GM23338 (cell line): ENCODE results near the gene CEP57. TPM values are rescaled to one million over a fixed set of nuclear protein-coding genes. Genes with fewer than 3 reads are reported as not detected.

Experiments used
- ATAC-seq: fragments of 200-7000 bp; cut with Tn5 transposase; 3 replicates; pipeline ENCODE4 v1.9.1; 2020
- DNase-seq: peaks from one replicate; pipeline ENCODE4 v3.0.0-alpha.2; 2015; ENCODE audit warnings: low spot score
- H2AFZ ChIP-seq: fragments of 200-600 bp; sonication (generic); 2 replicates; pipeline ENCODE4 v1.8.0; 2016; ENCODE audit warnings: antibody characterized with exemption, mild to moderate bottlenecking, moderate library complexity
- H3F3A ChIP-seq: fragments of 200-600 bp; sonication (generic); replicated peaks from 2 replicates; pipeline ENCODE4 v1.8.0; 2017; ENCODE audit warnings: antibody characterized with exemption, mixed run types, low read depth
- H3K27ac ChIP-seq: fragments of 200-600 bp; sonication (generic); 2 replicates; pipeline ENCODE4 v1.6.1; 2016; ENCODE audit warnings: low read depth
- H3K27me3 ChIP-seq: fragments of 200-600 bp; sonication (generic); 2 replicates; pipeline ENCODE4 v1.8.0; 2016; ENCODE audit warnings: mild to moderate bottlenecking, mixed run types, moderate library complexity; ENCODE audit not compliant: insufficient read depth
- H3K36me3 ChIP-seq: fragments of 200-600 bp; sonication (generic); 2 replicates; pipeline ENCODE4 v1.8.0; 2016; ENCODE audit warnings: mild to moderate bottlenecking; ENCODE audit not compliant: insufficient read depth
- H3K4me1 ChIP-seq: fragments of 200-600 bp; sonication (generic); 2 replicates; pipeline ENCODE4 v1.8.0; 2016; ENCODE audit warnings: mild to moderate bottlenecking, moderate library complexity; ENCODE audit not compliant: insufficient read depth
- H3K4me2 ChIP-seq: fragments of 200-600 bp; sonication (generic); 2 replicates; pipeline ENCODE4 v1.7.1; 2017; ENCODE audit warnings: mixed run types
- H3K4me3 ChIP-seq: fragments of 200-600 bp; sonication (generic); 2 replicates; pipeline ENCODE4 v1.6.1; 2016; ENCODE audit warnings: mixed run types
- H3K79me2 ChIP-seq: fragments of 200-600 bp; sonication (generic); replicated peaks from 2 replicates; pipeline ENCODE4 v1.8.0; 2017; ENCODE audit warnings: mild to moderate bottlenecking; ENCODE audit not compliant: insufficient read depth
- H3K9me2 ChIP-seq: fragments of 200-600 bp; sonication (generic); 2 replicates; pipeline ENCODE4 v1.8.0; 2017; ENCODE audit not compliant: insufficient read depth
- H4K20me1 ChIP-seq: fragments of 200-600 bp; sonication (generic); replicated peaks from 2 replicates; pipeline ENCODE4 v1.8.0; 2017; ENCODE audit warnings: mild to moderate bottlenecking; ENCODE audit not compliant: insufficient read depth
- H3K27ac Mint-ChIP-seq: 2 replicates; pipeline ENCODE4 v1.8.0; 2020; ENCODE audit warnings: inconsistent platforms, mild to moderate bottlenecking, moderate library complexity, mixed read lengths
- H3K27me3 Mint-ChIP-seq: 3 replicates; pipeline ENCODE4 v1.8.0; 2022; ENCODE audit warnings: low read depth, mild to moderate bottlenecking, moderate library complexity, mixed read lengths, inconsistent platforms; ENCODE audit not compliant: insufficient read depth, poor library complexity
- H3K36me3 Mint-ChIP-seq: 3 replicates; pipeline ENCODE4 v1.8.0; 2021; ENCODE audit warnings: low read depth, mild to moderate bottlenecking, inconsistent platforms, moderate library complexity, mixed read lengths
- H3K4me1 Mint-ChIP-seq: 3 replicates; pipeline ENCODE4 v1.8.0; 2020; ENCODE audit warnings: mild to moderate bottlenecking, inconsistent platforms, mixed read lengths
- H3K4me3 Mint-ChIP-seq: 3 replicates; pipeline ENCODE4 v1.8.0; 2021; ENCODE audit warnings: moderate library complexity, mild to moderate bottlenecking, inconsistent platforms, mixed read lengths
- H3K9me3 Mint-ChIP-seq: 3 replicates; pipeline ENCODE4 v1.8.0; 2020; ENCODE audit warnings: moderate library complexity, mild to moderate bottlenecking, inconsistent platforms, mixed read lengths
- CREB1 ChIP-seq: fragments of 250-450 bp; sonication (Bioruptor Pico); IDR thresholded peaks from 2 replicates; pipeline ENCODE4 v1.5.0; 2020; ENCODE audit warnings: low read depth, mild to moderate bottlenecking, moderate library complexity
- EZH2 ChIP-seq: fragments of 200-600 bp; sonication (generic); IDR thresholded peaks from one replicate; pipeline ENCODE4 v1.8.0; 2017; ENCODE audit warnings: antibody characterized with exemption, mild to moderate bottlenecking, low read depth; ENCODE audit not compliant: unreplicated experiment
- EZH2phosphoT487 ChIP-seq: fragments of 200-600 bp; sonication (generic); IDR thresholded peaks from one replicate; pipeline ENCODE4 v1.8.1; 2018; ENCODE audit warnings: antibody characterized with exemption; ENCODE audit not compliant: unreplicated experiment
- JUNB ChIP-seq: IDR thresholded peaks from one replicate; pipeline ENCODE4 v1.6.1; 2016; ENCODE audit warnings: antibody characterized with exemption; ENCODE audit not compliant: unreplicated experiment
- NANOG ChIP-seq: IDR thresholded peaks from 2 replicates; pipeline ENCODE4 v1.6.1; 2016; ENCODE audit warnings: antibody characterized with exemption, borderline replicate concordance
- POLR2AphosphoS5 ChIP-seq: IDR thresholded peaks from 2 replicates; pipeline ENCODE4 v1.6.1; 2016; ENCODE audit warnings: antibody characterized with exemption, low read depth
- REST ChIP-seq: IDR thresholded peaks from one replicate; pipeline ENCODE4 v1.6.1; 2018; ENCODE audit warnings: antibody characterized with exemption; ENCODE audit not compliant: unreplicated experiment
- STAT1 ChIP-seq: IDR thresholded peaks from one replicate; pipeline ENCODE4 v1.6.1; 2016; ENCODE audit warnings: antibody characterized with exemption; ENCODE audit not compliant: unreplicated experiment
- ZNF114 ChIP-seq: fragments of 250-450 bp; sonication (Bioruptor Pico); IDR thresholded peaks from 2 replicates; pipeline ENCODE4 v1.5.0; 2020; ENCODE audit warnings: mild to moderate bottlenecking, moderate library complexity
- ZNF331 ChIP-seq: fragments of 250-450 bp; sonication (Bioruptor Pico); IDR thresholded peaks from 2 replicates; pipeline ENCODE4 v1.5.0; 2020; ENCODE audit warnings: low read depth, mild to moderate bottlenecking, moderate library complexity
- long read RNA-seq: library from polyadenylated mRNA; unstranded; transcript quantifications from one replicate; pipeline ENCODE4 v2.0.0, GENCODE V29; 2020; ENCODE audit not compliant: unreplicated experiment
- polyA plus RNA-seq: library from polyadenylated mRNA; unstranded; fragments of >200 nt; fragmentation: Nextera tagmentation; extraction: Ambion mirVana; gene quantifications from 2 replicates; pipeline ENCODE4 v1.2.1, GENCODE V29; 2016
- total RNA-seq: library from RNA; depleted of rRNA; stranded (reverse); fragments of >200 nt; shearing (Covaris generic); gene quantifications from 2 replicates; pipeline ENCODE4 v1.2.3, GENCODE V29; 2014; rRNA removed
- TF ChIP-seq, protein P1 (sequence below): IDR thresholded peaks from 2 replicates; pipeline ENCODE4 v1.6.1; 2016; ENCODE audit warnings: antibody characterized with exemption

Gene CEP57
- total RNA-seq: 71.2 and 76.2 TPM in 2 replicates
- 99.4 and 124 TPM in 2 replicates for polyA plus RNA-seq
- long read RNA-seq, transcript CEP57-210 (7 exons, 2,084 nt): major isoform, 26 of 63 reads
- long read RNA-seq, partial matches to known transcripts: 16 of 63 reads
- long read RNA-seq, other reads (novel, unspliced or antisense): 18 of 63 reads

DNA sequence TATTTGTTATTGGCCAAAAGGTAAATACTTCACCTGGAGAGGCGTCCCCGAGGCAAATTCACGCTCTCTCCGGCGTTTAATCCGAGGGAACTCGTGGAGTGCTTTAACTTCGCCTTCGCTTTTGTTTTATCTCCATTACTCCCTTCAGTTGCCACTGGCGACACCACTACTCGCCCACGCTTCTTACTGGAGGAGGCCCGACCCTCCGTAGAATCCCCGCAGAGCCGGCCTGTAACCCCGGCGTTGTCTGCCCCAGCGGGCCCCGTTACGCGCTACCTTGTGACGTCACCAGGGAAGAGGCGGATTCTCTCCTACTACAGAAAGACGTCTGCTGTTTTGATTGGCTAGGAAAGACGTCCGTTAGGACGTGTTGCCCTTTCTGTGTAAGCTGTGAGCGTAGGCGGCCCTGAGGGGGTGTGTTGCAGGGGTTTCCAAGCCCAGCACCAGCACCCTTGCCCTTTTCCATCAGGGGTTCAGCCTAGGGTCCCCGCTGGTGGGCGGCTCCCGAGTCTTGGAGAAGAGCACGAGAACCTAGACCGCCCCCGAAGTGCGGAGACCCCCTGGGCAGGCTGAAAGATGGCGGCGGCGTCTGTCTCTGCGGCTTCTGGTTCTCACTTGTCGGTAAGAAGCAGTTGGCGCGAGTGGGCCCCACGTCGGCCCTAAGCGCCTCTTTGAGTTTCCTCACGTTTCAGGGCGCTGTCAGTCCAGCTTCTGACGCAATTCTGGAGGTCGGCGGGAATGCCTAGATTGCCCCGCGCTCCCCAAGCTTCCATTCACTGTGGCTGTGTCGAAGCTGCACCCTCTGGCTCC lies at the start of gene CEP57:
Gene CEP57, plus strand, starts transcription at position 376 of the 810 bp plus-strand sequence. Its CDS starts 201 bp downstream, at position 577.
- peaks cover 10% of the 10 kb centered on the region for H3K36me3 ChIP-seq
- TF ChIP-seq POLR2AphosphoS5 (peak; percentile 52; the same call in 1 of the 2 replicates), REST (peak; percentile 6), NANOG (no peak), CREB1 (CRISPR knock-in tag) (peak; percentile 100)
- TF ChIP-seq, protein P1, sequence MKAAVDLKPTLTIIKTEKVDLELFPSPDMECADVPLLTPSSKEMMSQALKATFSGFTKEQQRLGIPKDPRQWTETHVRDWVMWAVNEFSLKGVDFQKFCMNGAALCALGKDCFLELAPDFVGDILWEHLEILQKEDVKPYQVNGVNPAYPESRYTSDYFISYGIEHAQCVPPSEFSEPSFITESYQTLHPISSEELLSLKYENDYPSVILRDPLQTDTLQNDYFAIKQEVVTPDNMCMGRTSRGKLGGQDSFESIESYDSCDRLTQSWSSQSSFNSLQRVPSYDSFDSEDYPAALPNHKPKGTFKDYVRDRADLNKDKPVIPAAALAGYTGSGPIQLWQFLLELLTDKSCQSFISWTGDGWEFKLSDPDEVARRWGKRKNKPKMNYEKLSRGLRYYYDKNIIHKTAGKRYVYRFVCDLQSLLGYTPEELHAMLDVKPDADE: peak; percentile 33; the same call in 1 of the 2 replicates
- H3K4me1 Mint-ChIP-seq: peaks cover 37% of the 10 kb centered on the region
- 0 out of 2 replicates have a peak, but pooled peaks cover 5% of the 10 kb centered on the region for H3F3A ChIP-seq
- no peaks in the 10 kb centered on the region for H3K9me2 ChIP-seq
- H3K4me1 ChIP-seq: peaks cover 17% of the 10 kb centered on the region
- peak; percentile 75 for ATAC-seq
- peak within 1 kb of the TSS; percentile 94 for H3K4me2 ChIP-seq
- peaks cover 8% of the 10 kb centered on the region for H3K27me3 Mint-ChIP-seq
- H4K20me1 ChIP-seq: peaks cover 21% of the 10 kb centered on the region; the same call in 1 of the 2 replicates
- H3K27ac ChIP-seq: peak within 1 kb of the TSS; percentile 98
- 0 out of 3 replicates have a peak, but pooled peaks cover 4% of the 10 kb centered on the region for H3K9me3 Mint-ChIP-seq
- peak within 1 kb of the TSS; percentile 92 for H3K4me3 ChIP-seq
- peak within 1 kb of the TSS; percentile 98 for H3K4me3 Mint-ChIP-seq
- peaks cover 66% of the 10 kb centered on the region for H3K79me2 ChIP-seq
- peaks cover 30% of the 10 kb centered on the region for H3K36me3 Mint-ChIP-seq
- H2AFZ ChIP-seq: peak within 1 kb of the TSS; percentile 63; the same call in 1 of the 2 replicates
- DNase-seq: peak; percentile 99
- H3K27ac Mint-ChIP-seq: peak within 1 kb of the TSS; percentile 100
- no peaks in the 10 kb centered on the region for H3K27me3 ChIP-seq

GRCh38 chr11:95750101-95750500 lies 40.2 kb upstream of the CEP57 start:
- Histone ChIP-seq H4K20me1 (no peaks in the 10 kb centered on the region), H3K79me2 (no peaks in the 10 kb centered on the region), H3K4me2 (no peak overlapping the region), H3K9me2 (no peaks in the 10 kb centered on the region), H2AFZ (no peak overlapping the region), H3K27ac (no peak overlapping the region), H3K4me3 (no peak overlapping the region), H3F3A (no peaks in the 10 kb centered on the region), H3K36me3 (no peaks in the 10 kb centered on the region), H3K4me1 (no peaks in the 10 kb centered on the region), H3K27me3 (no peaks in the 10 kb centered on the region)
- DNase-seq (no peak), ATAC-seq (no peak)
- H3K27me3 Mint-ChIP-seq: peaks cover 1% of the 10 kb centered on the region
- H3K27ac Mint-ChIP-seq: no peak overlapping the region
- H3K36me3 Mint-ChIP-seq: no peaks in the 10 kb centered on the region
- H3K4me3 Mint-ChIP-seq: no peak overlapping the region
- no peaks in the 10 kb centered on the region for H3K4me1 Mint-ChIP-seq
- no peaks in the 10 kb centered on the region for H3K9me3 Mint-ChIP-seq
- TF ChIP-seq, protein P1: no peak
- TF ChIP-seq ZNF114 (CRISPR knock-in tag) (no peak), JUNB (no peak), REST (no peak), NANOG (no peak), EZH2 (no peak), STAT1 (no peak), EZH2phosphoT487 (no peak), POLR2AphosphoS5 (no peak), ZNF331 (CRISPR knock-in tag) (no peak), CREB1 (CRISPR knock-in tag) (no peak)
